CD14-positive monocyte (primary cell): Measurements from ENCODE around the gene HK1. TPM values are rescaled to one million over a fixed set of nuclear protein-coding genes. Genes with fewer than 3 reads are reported as not detected.
"Not testable (repeated sequence)": the region's sequence is repeated elsewhere in the genome, so short reads cannot be mapped to it uniquely, and the experiment has no call there.

Experiments
- DNase-seq, 3 donors: peaks; one replicate each; pipeline ENCODE4 v3.0.0-alpha.2; 2011 to 2022
- H2AFZ ChIP-seq: 2 replicates; pipeline ENCODE4 v1.6.0; 2012; ENCODE audit warnings: mild to moderate bottlenecking, low read depth, low read length, inconsistent platforms; ENCODE audit not compliant: insufficient read depth, poor library complexity, severe bottlenecking
- H3K27ac ChIP-seq, 2 donors: 1 replicate in 1 of 2; 2 replicates in 1 of 2; pipeline ENCODE4 v1.5.1; 2012 to 2013; ENCODE audit warnings: low read length in 2 of 2, control low read depth in 1 of 2, inconsistent platforms in 1 of 2, low read depth in 1 of 2, mild to moderate bottlenecking in 1 of 2
- H3K27me3 ChIP-seq, 2 donors: one replicate each; pipeline versions ENCODE4 v1.6.0 to v1.6.1; 2011 to 2013; ENCODE audit warnings: low read length in 2 of 2; ENCODE audit not compliant: control insufficient read depth in 2 of 2, insufficient read depth in 2 of 2
- H3K36me3 ChIP-seq, 2 donors: replicated peaks in 1 of 2; 1 replicate in 1 of 2; 2 replicates in 1 of 2; pipeline versions ENCODE4 v1.5.1 to v1.6.1; 2012 to 2013; ENCODE audit warnings: low read length in 2 of 2, control low read depth in 1 of 2, inconsistent platforms in 1 of 2, mild to moderate bottlenecking in 1 of 2; ENCODE audit not compliant: insufficient read depth in 2 of 2, control insufficient read depth in 1 of 2
- H3K4me1 ChIP-seq, 2 donors: 1 replicate in 1 of 2; 2 replicates in 1 of 2; pipeline versions ENCODE4 v1.5.1 to v1.6.1; 2012 to 2013; ENCODE audit warnings: low read length in 2 of 2, control low read depth in 1 of 2, inconsistent platforms in 1 of 2, mild to moderate bottlenecking in 1 of 2, moderate library complexity in 1 of 2; ENCODE audit not compliant: insufficient read depth in 2 of 2, control insufficient read depth in 1 of 2
- H3K4me2 ChIP-seq: replicated peaks from 2 replicates; pipeline ENCODE3; 2012; ENCODE audit warnings: low read length, moderate library complexity, mild to moderate bottlenecking; ENCODE audit not compliant: poor library complexity, severe bottlenecking; ENCODE audit errors: extremely low read depth
- H3K4me3 ChIP-seq, 3 experiments: fragments of 200-600 bp in 1 of 3; sonication (generic) in 1 of 3; replicated peaks in 1 of 3; 1 replicate in 2 of 3; 2 replicates in 1 of 3; pipeline ENCODE4 v1.5.1; 2011 to 2013; ENCODE audit warnings: low read length in 3 of 3, mild to moderate bottlenecking in 3 of 3, control low read depth in 2 of 3, low read depth in 2 of 3, inconsistent platforms in 1 of 3, moderate library complexity in 1 of 3
- H3K79me2 ChIP-seq: 2 replicates; pipeline ENCODE4 v1.6.0; 2012; ENCODE audit warnings: mild to moderate bottlenecking, control low read depth, inconsistent platforms, low read length, moderate library complexity; ENCODE audit not compliant: insufficient read depth
- H3K9ac ChIP-seq: 2 replicates; pipeline ENCODE4 v1.6.0; 2017; ENCODE audit warnings: low read length, mild to moderate bottlenecking; ENCODE audit not compliant: insufficient read depth, poor library complexity, severe bottlenecking
- H3K9me3 ChIP-seq, 2 donors: replicated peaks in 1 of 2; 1 replicate in 1 of 2; 2 replicates in 1 of 2; pipeline versions ENCODE4 v1.5.1 to v1.6.1; 2012 to 2013; ENCODE audit warnings: low read length in 2 of 2, control low read depth in 1 of 2; ENCODE audit not compliant: control insufficient read depth in 1 of 2, insufficient read depth in 1 of 2
- H4K20me1 ChIP-seq: 2 replicates; pipeline ENCODE4 v1.6.0; 2012; ENCODE audit warnings: mild to moderate bottlenecking, low read length, control low read depth, moderate library complexity; ENCODE audit not compliant: insufficient read depth
- H3K27ac Mint-ChIP-seq, 7 donors: one replicate each; pipeline ENCODE4 v1.8.0; 2020; ENCODE audit warnings: mild to moderate bottlenecking in 7 of 7, mixed read lengths in 7 of 7, moderate library complexity in 6 of 7, inconsistent platforms in 2 of 7
- H3K27me3 Mint-ChIP-seq, 3 donors: one replicate each; pipeline ENCODE4 v1.8.0; 2021 to 2022; ENCODE audit warnings: low read depth in 3 of 3, mild to moderate bottlenecking in 3 of 3, mixed read lengths in 3 of 3, moderate library complexity in 3 of 3, inconsistent platforms in 1 of 3
- H3K36me3 Mint-ChIP-seq, 2 donors: one replicate each; pipeline ENCODE4 v1.8.0; 2020; ENCODE audit warnings: mixed read lengths in 2 of 2, inconsistent platforms in 1 of 2, mild to moderate bottlenecking in 1 of 2
- H3K4me1 Mint-ChIP-seq: one replicate; pipeline ENCODE4 v1.8.0; 2020; ENCODE audit warnings: mild to moderate bottlenecking, mixed read lengths
- H3K4me3 Mint-ChIP-seq, 2 donors: one replicate each; pipeline ENCODE4 v1.8.0; 2020; ENCODE audit warnings: mild to moderate bottlenecking in 2 of 2, mixed read lengths in 2 of 2, moderate library complexity in 1 of 2
- H3K9me3 Mint-ChIP-seq, 7 donors: one replicate each; pipeline ENCODE4 v1.8.0; 2020 to 2022; ENCODE audit warnings: mixed read lengths in 7 of 7, mild to moderate bottlenecking in 6 of 7, moderate library complexity in 6 of 7, inconsistent platforms in 2 of 7
- WGBS: methylation state at CpG from one replicate; pipeline ENCODE4 v1.1.5; 2013; ENCODE audit warnings: missing lambda C conversion rate; ENCODE audit not compliant: insufficient coverage; 5-methylcytosine and 5-hydroxymethylcytosine counted together
- intact Hi-C, 2 donors: fragments of 100-400 bp; cut with micrococcal nuclease; formaldehyde crosslinking; loops; one replicate each; pipeline versions ENCODE4 v1.15.0 to v1.15.1; 2023
- polyA plus RNA-seq, 3 donors: library from polyadenylated mRNA; depleted of rRNA in 1 of 3; unstranded in 2 of 3; stranded (reverse) in 1 of 3; fragments of 300-500 nt in 2 of 3; fragments of >200 nt in 1 of 3; fragmentation: Illumina TruSeq in 2 of 3; gene quantifications; 1 replicate in 2 of 3; 2 replicates in 1 of 3; pipeline ENCODE4 v1.2.3, GENCODE V29; 2012 to 2021
- TF ChIP-seq, protein P1 (sequence below): fragments of 200-600 bp; IDR thresholded peaks from one replicate; pipeline ENCODE4 v1.8.0; 2022; ENCODE audit warnings: antibody characterized with exemption, mild to moderate bottlenecking

HK1 gene
- polyA plus RNA-seq, 3 donors, result 57.9 to 146 (median 125) TPM

GRCh38 chr10:69332278-69333010 is 54.1 kb downstream of the HK1 start:
- peaks cover 0 to 1% (median under 1%) of the 10 kb centered on the region in 3 donors for H3K27me3 Mint-ChIP-seq
- intact Hi-C loops, result no loop called here
- Histone ChIP-seq H3K9me3 (no peaks in the 10 kb centered on the region), H3K79me2 (peaks cover 96% of the 10 kb centered on the region), H3K9ac (no peak overlapping the region), H4K20me1 (peaks cover 74% of the 10 kb centered on the region), H3K36me3 (peaks cover 3 to 20% of the 10 kb centered on the region in 2 donors), H3K27me3 (no peaks in the 10 kb centered on the region), H2AFZ (no peak overlapping the region), H3K27ac (peak overlapping the region; percentile 83 to 86), H3K4me2 (no peak overlapping the region), H3K4me1 (peaks cover 83 to 95% of the 10 kb centered on the region in 2 donors), H3K4me3 (no peak overlapping the region)
- 93% methylated on average over 3 of the region's 9 CpGs for WGBS
- H3K4me3 Mint-ChIP-seq, result no peak overlapping the region
- peaks cover 13 to 38% of the 10 kb centered on the region in 2 donors for H3K36me3 Mint-ChIP-seq
- TF ChIP-seq, protein P1, sequence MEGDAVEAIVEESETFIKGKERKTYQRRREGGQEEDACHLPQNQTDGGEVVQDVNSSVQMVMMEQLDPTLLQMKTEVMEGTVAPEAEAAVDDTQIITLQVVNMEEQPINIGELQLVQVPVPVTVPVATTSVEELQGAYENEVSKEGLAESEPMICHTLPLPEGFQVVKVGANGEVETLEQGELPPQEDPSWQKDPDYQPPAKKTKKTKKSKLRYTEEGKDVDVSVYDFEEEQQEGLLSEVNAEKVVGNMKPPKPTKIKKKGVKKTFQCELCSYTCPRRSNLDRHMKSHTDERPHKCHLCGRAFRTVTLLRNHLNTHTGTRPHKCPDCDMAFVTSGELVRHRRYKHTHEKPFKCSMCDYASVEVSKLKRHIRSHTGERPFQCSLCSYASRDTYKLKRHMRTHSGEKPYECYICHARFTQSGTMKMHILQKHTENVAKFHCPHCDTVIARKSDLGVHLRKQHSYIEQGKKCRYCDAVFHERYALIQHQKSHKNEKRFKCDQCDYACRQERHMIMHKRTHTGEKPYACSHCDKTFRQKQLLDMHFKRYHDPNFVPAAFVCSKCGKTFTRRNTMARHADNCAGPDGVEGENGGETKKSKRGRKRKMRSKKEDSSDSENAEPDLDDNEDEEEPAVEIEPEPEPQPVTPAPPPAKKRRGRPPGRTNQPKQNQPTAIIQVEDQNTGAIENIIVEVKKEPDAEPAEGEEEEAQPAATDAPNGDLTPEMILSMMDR, result no peak
- peak overlapping the region; percentile 30 to 97 (median 85) for H3K27ac Mint-ChIP-seq
- H3K9me3 Mint-ChIP-seq, result no peaks in the 10 kb centered on the region
- peak in 1 of 3 donors; percentile 34 for DNase-seq
- H3K4me1 Mint-ChIP-seq, result peaks cover 87% of the 10 kb centered on the region

- Histone ChIP-seq H3K79me2 (peaks cover 97% of the 10 kb centered on the region), H3K4me1 (peaks cover 83 to 95% of the 10 kb centered on the region in 2 donors), H3K27ac (peak overlapping the region; percentile 83 to 86), H4K20me1 (peaks cover 73% of the 10 kb centered on the region), H3K4me2 (peak overlapping the region; percentile 22), H3K9me3 (no peaks in the 10 kb centered on the region), H3K9ac (peak overlapping the region; percentile 29), H3K27me3 (no peaks in the 10 kb centered on the region), H3K36me3 (peaks cover 3 to 20% of the 10 kb centered on the region in 2 donors), H2AFZ (no peak overlapping the region), H3K4me3 (peak overlapping the region in 1 of 3 experiments; percentile 8)
- WGBS, result no CpG with 5 or more reads among the region's 3 CpGs
- Mint-ChIP-seq H3K4me3 (no peak overlapping the region), H3K27ac (peak overlapping the region; percentile 41 to 97 (median 93)), H3K9me3 (no peaks in the 10 kb centered on the region), H3K36me3 (peaks cover 13 to 38% of the 10 kb centered on the region in 2 donors), H3K4me1 (peaks cover 87% of the 10 kb centered on the region), H3K27me3 (peaks cover 0 to 1% (median 0%) of the 10 kb centered on the region in 3 donors)
- intact Hi-C loops, result no loop called here
- no peak for DNase-seq
- TF ChIP-seq, protein P1, result no peak
These were observed 54.9 kb downstream of the HK1 start for GRCh38 chr10:69333205-69333604.

- H3K27ac ChIP-seq, result peak overlapping the region; percentile 83 to 86
These were observed 55.6 kb downstream of the HK1 start for GRCh38 chr10:69333865-69334301.

More at GRCh38 chr10:69333865-69334301, 55.6 kb downstream of the HK1 start:
- peak overlapping the region; percentile 48 for H3K9ac ChIP-seq
- peaks cover 97% of the 10 kb centered on the region for H3K79me2 ChIP-seq
- peaks cover 3 to 20% of the 10 kb centered on the region in 2 donors for H3K36me3 ChIP-seq
- peaks cover 73% of the 10 kb centered on the region for H4K20me1 ChIP-seq
- WGBS, result 40% methylated on average over 3 of the region's 9 CpGs
- peaks cover 83 to 95% of the 10 kb centered on the region in 2 donors for H3K4me1 ChIP-seq
- Mint-ChIP-seq H3K4me1 (peaks cover 87% of the 10 kb centered on the region), H3K27ac (peak overlapping the region; percentile 84 to 97 (median 94)), H3K4me3 (peak overlapping the region; percentile 62 to 82), H3K36me3 (peaks cover 16 to 42% of the 10 kb centered on the region in 2 donors)
- H3K4me2 ChIP-seq, result peak overlapping the region; percentile 78
- H2AFZ ChIP-seq, H3K27me3 ChIP-seq, H3K27me3 Mint-ChIP-seq, H3K9me3 Mint-ChIP-seq, H3K9me3 ChIP-seq, intact Hi-C loops: not testable (repeated sequence)
- peak in 2 of 3 donors; percentile 16 to 49 for DNase-seq
- peak overlapping the region in 1 of 3 experiments; percentile 64 for H3K4me3 ChIP-seq
